HepG2 (cell line): ENCODE results near the gene SKI. TPM values are rescaled to one million over a fixed set of nuclear protein-coding genes. Genes with fewer than 3 reads are reported as not detected.

Experiments used
- ATAD3A ChIP-seq: sonication (generic); formaldehyde crosslinking; IDR thresholded peaks from 2 replicates; pipeline ENCODE4 v1.4.0; 2020; ENCODE audit warnings: missing genetic modification reagents
- EZH2 ChIP-seq: conservative IDR thresholded peaks from 2 replicates; pipeline ENCODE4 v1.6.1; 2012; ENCODE audit warnings: mild to moderate bottlenecking, low read depth, low read length, moderate library complexity
- GABPA ChIP-seq, 2 experiments: IDR thresholded peaks; 2 replicates each; pipeline ENCODE4 v1.6.1; 2011 to 2016; ENCODE audit warnings: low read depth in 2 of 2, low read length in 1 of 2, missing biosample characterization in 1 of 2, missing genetic modification characterization in 1 of 2
- IRF2 ChIP-seq: IDR thresholded peaks from 2 replicates; pipeline ENCODE4 v1.6.1; 2018; ENCODE audit warnings: missing genetic modification reagents, missing compliant biosample characterization
- NCOA1 ChIP-seq: sonication (generic); formaldehyde crosslinking; IDR thresholded peaks from 2 replicates; pipeline ENCODE4 v1.9.0; 2021; ENCODE audit warnings: missing genetic modification reagents
- NFYB ChIP-seq: sonication (generic); formaldehyde crosslinking; IDR thresholded peaks from 2 replicates; pipeline ENCODE4 v1.4.0; 2020; ENCODE audit warnings: missing genetic modification reagents
- PHF5A ChIP-seq: IDR thresholded peaks from one replicate; pipeline ENCODE4 v1.6.1; 2018; ENCODE audit warnings: low read depth, missing genetic modification reagents; ENCODE audit not compliant: unreplicated experiment
- RCOR2 ChIP-seq: IDR thresholded peaks from 2 replicates; pipeline ENCODE4 v1.6.1; 2016; ENCODE audit warnings: missing biosample characterization, missing genetic modification reagents
- RNF2 ChIP-seq: fragments of 450-650 bp; conservative IDR thresholded peaks from 2 replicates; pipeline ENCODE4 v1.6.1; 2016; ENCODE audit warnings: low read depth
- SETDB1 ChIP-seq: sonication (generic); formaldehyde crosslinking; IDR thresholded peaks from 2 replicates; pipeline ENCODE4 v1.5.1; 2020; ENCODE audit warnings: missing genetic modification reagents, mild to moderate bottlenecking, borderline replicate concordance
- SP1 ChIP-seq, 2 experiments: fragments of 450-650 bp in 1 of 2; sonication (generic) in 1 of 2; formaldehyde crosslinking in 1 of 2; IDR thresholded peaks; 2 replicates each; pipeline versions ENCODE4 v1.4.0 to v1.6.1; 2016 to 2020; ENCODE audit warnings: missing genetic modification reagents in 1 of 2
- ZBTB8A ChIP-seq: sonication (generic); formaldehyde crosslinking; IDR thresholded peaks from 2 replicates; pipeline ENCODE4 v1.4.0; 2020; ENCODE audit warnings: mild to moderate bottlenecking, low read depth, missing genetic modification reagents, borderline replicate concordance
- ZEB1 ChIP-seq: IDR thresholded peaks from 2 replicates; pipeline ENCODE4 v1.6.1; 2012; ENCODE audit warnings: mild to moderate bottlenecking, low read depth, inconsistent platforms; ENCODE audit not compliant: insufficient replicate concordance
- ZNF451 ChIP-seq: sonication (generic); formaldehyde crosslinking; IDR thresholded peaks from 2 replicates; pipeline ENCODE4 v1.5.0; 2020; ENCODE audit warnings: mild to moderate bottlenecking, missing genetic modification reagents
- ZNF782 ChIP-seq: sonication (generic); formaldehyde crosslinking; IDR thresholded peaks from 2 replicates; pipeline ENCODE4 v1.4.0; 2020; ENCODE audit warnings: missing genetic modification reagents, mild to moderate bottlenecking, borderline replicate concordance
- ZSCAN22 ChIP-seq: sonication (generic); formaldehyde crosslinking; IDR thresholded peaks from 2 replicates; pipeline ENCODE4 v1.4.0; 2020; ENCODE audit warnings: mild to moderate bottlenecking, missing genetic modification reagents
- ZSCAN31 ChIP-seq: sonication (generic); formaldehyde crosslinking; IDR thresholded peaks from 2 replicates; pipeline ENCODE4 v1.5.0; 2020; ENCODE audit warnings: low read depth, mild to moderate bottlenecking, missing genetic modification reagents
- polyA plus RNA-seq, 8 experiments: library from polyadenylated mRNA; depleted of rRNA in 3 of 8; stranded (reverse) in 7 of 8; unstranded in 1 of 8; fragments of >200 nt; fragmentation: Illumina TruSeq in 4 of 8; extraction: Trizol in 4 of 8; gene quantifications; 2 replicates each; pipeline versions ENCODE4 v1.2.1 to v1.2.3, GENCODE V29; 2011 to 2016; ENCODE audit warnings: low read depth in 4 of 8, missing spikeins in 1 of 8, mixed read lengths in 1 of 8; ENCODE audit not compliant: insufficient read depth in 1 of 8
- total RNA-seq, 5 experiments: library from RNA; depleted of rRNA; stranded (reverse); fragments of >200 nt; fragmentation: Illumina TruSeq; extraction: Trizol; gene quantifications; 2 replicates each; pipeline ENCODE4 v1.2.3, GENCODE V29; 2016; ENCODE audit warnings: low read depth in 1 of 5
- TF ChIP-seq, protein P1 (sequence below): sonication (generic); formaldehyde crosslinking; IDR thresholded peaks from 2 replicates; pipeline ENCODE4 v1.5.0; 2020; ENCODE audit warnings: mild to moderate bottlenecking, missing genetic modification reagents
- TF ChIP-seq, protein P2 (sequence below): sonication (generic); formaldehyde crosslinking; IDR thresholded peaks from 2 replicates; pipeline ENCODE4 v1.4.0; 2020; ENCODE audit warnings: missing genetic modification reagents
- TF ChIP-seq, protein P3 (sequence below): sonication (generic); formaldehyde crosslinking; IDR thresholded peaks from 2 replicates; pipeline ENCODE4 v1.4.0; 2020; ENCODE audit warnings: mild to moderate bottlenecking, missing genetic modification reagents

Gene SKI
- total and polyA plus RNA-seq, 2 of the 13 experiments (the other 11 are each of a cell fraction or from before 2014, with no cell fraction given), result 4.7 to 6.9 TPM

DNA sequence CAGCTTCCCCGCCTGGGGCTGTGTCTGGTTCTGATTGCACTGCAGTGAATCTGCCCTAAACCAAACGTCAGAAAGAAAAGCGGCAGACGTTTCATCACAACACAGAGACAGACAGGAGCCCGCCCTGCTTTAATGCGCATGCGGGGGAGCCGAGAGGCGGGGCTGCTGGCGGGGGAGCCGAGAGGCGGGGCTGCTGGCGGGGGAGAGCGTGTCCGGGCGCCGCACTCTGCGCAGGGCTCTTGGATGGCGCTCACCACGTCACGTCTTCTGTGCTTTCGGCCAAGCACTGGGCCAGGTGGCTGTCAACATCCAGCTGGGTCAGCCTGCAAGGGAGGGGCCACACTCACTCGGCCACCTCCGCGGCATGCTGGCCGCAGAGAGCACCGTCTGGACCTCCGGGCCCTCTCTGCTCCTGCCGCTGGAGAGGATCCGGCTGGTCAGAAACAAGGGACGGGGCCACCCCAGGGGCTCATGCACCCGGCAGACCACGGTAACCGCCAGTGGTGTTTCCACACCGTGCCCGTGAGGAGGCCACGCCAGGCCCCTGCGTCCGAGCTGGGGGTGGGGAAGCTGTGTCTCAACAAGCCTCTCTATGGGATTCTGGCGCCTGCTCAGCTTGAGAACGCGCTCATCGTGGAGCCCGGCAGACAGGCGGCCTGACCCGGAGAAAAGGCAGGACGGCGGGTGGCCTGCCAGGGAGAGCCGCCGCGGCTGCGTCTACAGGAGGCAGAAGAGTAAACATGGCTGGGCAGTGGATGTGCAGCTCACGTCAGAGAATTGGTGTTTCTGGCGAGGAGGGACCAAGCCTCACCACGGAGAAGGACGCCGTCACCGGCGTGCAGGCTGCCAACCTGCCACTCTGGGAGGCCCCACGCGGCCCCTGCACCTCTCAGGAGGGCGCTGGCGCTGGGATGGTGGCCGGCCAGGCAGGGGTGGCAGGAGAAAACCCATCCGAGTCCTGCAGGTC, 38.4 kb upstream of the SKI start (continued):
- no peak for TF ChIP-seq EZH2
- TF ChIP-seq, protein P1, sequence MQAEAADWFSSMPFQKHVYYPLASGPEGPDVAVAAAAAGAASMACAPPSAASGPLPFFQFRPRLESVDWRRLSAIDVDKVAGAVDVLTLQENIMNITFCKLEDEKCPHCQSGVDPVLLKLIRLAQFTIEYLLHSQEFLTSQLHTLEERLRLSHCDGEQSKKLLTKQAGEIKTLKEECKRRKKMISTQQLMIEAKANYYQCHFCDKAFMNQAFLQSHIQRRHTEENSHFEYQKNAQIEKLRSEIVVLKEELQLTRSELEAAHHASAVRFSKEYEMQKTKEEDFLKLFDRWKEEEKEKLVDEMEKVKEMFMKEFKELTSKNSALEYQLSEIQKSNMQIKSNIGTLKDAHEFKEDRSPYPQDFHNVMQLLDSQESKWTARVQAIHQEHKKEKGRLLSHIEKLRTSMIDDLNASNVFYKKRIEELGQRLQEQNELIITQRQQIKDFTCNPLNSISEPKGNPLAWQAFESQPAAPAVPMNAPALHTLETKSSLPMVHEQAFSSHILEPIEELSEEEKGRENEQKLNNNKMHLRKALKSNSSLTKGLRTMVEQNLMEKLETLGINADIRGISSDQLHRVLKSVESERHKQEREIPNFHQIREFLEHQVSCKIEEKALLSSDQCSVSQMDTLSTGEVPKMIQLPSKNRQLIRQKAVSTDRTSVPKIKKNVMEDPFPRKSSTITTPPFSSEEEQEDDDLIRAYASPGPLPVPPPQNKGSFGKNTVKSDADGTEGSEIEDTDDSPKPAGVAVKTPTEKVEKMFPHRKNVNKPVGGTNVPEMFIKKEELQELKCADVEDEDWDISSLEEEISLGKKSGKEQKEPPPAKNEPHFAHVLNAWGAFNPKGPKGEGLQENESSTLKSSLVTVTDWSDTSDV (CRISPR knock-in tag), result no peak
- TF ChIP-seq RNF2, result peak; percentile 55
- no peak for TF ChIP-seq ZEB1
- TF ChIP-seq, protein P2, sequence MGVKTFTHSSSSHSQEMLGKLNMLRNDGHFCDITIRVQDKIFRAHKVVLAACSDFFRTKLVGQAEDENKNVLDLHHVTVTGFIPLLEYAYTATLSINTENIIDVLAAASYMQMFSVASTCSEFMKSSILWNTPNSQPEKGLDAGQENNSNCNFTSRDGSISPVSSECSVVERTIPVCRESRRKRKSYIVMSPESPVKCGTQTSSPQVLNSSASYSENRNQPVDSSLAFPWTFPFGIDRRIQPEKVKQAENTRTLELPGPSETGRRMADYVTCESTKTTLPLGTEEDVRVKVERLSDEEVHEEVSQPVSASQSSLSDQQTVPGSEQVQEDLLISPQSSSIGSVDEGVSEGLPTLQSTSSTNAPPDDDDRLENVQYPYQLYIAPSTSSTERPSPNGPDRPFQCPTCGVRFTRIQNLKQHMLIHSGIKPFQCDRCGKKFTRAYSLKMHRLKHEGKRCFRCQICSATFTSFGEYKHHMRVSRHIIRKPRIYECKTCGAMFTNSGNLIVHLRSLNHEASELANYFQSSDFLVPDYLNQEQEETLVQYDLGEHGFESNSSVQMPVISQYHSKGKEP (CRISPR knock-in tag), result no peak
- peak; percentile 60; the same call in 1 of the 2 replicates for TF ChIP-seq IRF2 (CRISPR knock-in tag)
- TF ChIP-seq, protein P3, sequence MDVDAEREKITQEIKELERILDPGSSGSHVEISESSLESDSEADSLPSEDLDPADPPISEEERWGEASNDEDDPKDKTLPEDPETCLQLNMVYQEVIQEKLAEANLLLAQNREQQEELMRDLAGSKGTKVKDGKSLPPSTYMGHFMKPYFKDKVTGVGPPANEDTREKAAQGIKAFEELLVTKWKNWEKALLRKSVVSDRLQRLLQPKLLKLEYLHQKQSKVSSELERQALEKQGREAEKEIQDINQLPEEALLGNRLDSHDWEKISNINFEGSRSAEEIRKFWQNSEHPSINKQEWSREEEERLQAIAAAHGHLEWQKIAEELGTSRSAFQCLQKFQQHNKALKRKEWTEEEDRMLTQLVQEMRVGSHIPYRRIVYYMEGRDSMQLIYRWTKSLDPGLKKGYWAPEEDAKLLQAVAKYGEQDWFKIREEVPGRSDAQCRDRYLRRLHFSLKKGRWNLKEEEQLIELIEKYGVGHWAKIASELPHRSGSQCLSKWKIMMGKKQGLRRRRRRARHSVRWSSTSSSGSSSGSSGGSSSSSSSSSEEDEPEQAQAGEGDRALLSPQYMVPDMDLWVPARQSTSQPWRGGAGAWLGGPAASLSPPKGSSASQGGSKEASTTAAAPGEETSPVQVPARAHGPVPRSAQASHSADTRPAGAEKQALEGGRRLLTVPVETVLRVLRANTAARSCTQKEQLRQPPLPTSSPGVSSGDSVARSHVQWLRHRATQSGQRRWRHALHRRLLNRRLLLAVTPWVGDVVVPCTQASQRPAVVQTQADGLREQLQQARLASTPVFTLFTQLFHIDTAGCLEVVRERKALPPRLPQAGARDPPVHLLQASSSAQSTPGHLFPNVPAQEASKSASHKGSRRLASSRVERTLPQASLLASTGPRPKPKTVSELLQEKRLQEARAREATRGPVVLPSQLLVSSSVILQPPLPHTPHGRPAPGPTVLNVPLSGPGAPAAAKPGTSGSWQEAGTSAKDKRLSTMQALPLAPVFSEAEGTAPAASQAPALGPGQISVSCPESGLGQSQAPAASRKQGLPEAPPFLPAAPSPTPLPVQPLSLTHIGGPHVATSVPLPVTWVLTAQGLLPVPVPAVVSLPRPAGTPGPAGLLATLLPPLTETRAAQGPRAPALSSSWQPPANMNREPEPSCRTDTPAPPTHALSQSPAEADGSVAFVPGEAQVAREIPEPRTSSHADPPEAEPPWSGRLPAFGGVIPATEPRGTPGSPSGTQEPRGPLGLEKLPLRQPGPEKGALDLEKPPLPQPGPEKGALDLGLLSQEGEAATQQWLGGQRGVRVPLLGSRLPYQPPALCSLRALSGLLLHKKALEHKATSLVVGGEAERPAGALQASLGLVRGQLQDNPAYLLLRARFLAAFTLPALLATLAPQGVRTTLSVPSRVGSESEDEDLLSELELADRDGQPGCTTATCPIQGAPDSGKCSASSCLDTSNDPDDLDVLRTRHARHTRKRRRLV (CRISPR knock-in tag), result peak; percentile 69; the same call in 1 of the 2 replicates
- TF ChIP-seq ZNF451 (CRISPR knock-in tag), result no peak
- TF ChIP-seq PHF5A (CRISPR knock-in tag), result no peak
- TF ChIP-seq ZNF782 (CRISPR knock-in tag), result peak; percentile 79; the same call in 1 of the 2 replicates
- TF ChIP-seq SP1 (IDR thresholded peaks at IDR 0.05), result no peak
- no peak for TF ChIP-seq SP1 (CRISPR knock-in tag; IDR thresholded peaks at IDR 0.05)
- no peak for TF ChIP-seq ZBTB8A (CRISPR knock-in tag)
- 0 out of 2 replicates have a peak, but pooled peaks have one; percentile 61 for TF ChIP-seq ZSCAN31 (CRISPR knock-in tag)
- no peak for TF ChIP-seq GABPA (IDR thresholded peaks at IDR 0.05; ENCODE audit: low read depth, low read length)
- TF ChIP-seq GABPA (CRISPR knock-in tag; IDR thresholded peaks at IDR 0.05; ENCODE audit: low read depth), result no peak; the same call in 1 of the 2 replicates
- TF ChIP-seq ZSCAN22 (CRISPR knock-in tag), result no peak
- TF ChIP-seq SETDB1, result no peak
- TF ChIP-seq RCOR2 (CRISPR knock-in tag), result no peak
- peak; percentile 72 for TF ChIP-seq NFYB
- TF ChIP-seq NCOA1 (CRISPR knock-in tag), result no peak
- TF ChIP-seq ATAD3A (CRISPR knock-in tag), result 0 out of 2 replicates have a peak, but pooled peaks have one; percentile 39
